GM21367 (cell line): ENCODE results near the gene BACH1.
"Not testable (repeated sequence)": the region's sequence is repeated elsewhere in the genome, so short reads cannot be mapped to it uniquely, and the experiment has no call there.

Source experiments
- ATAC-seq: cut with Tn5 transposase; IDR thresholded peaks from one replicate; pipeline ENCODE4 v1.9.1; 2021; ENCODE audit not compliant: unreplicated experiment

Gene BACH1

GRCh38 chr21:29342363-29342957, 43.7 kb downstream of the BACH1 start:
- ATAC-seq: no peak

DNA sequence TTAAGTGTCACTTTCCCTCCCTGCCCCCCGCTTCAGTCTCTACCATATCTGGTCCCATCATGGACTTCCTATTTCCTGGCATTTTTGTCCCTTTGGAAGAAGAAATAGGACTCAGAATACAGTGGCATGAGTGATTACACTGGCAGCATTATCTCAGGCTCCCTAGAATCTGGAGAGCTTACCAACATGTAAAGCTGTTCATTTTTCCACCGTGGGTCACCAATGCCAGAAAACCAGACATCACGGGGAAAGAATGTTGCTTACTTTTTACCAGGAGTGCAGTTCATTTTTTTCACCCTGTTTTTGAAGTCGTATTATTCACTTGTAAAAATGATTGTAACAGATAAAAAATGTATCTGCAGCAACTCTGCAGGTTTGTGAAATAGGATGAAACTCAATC, 44.8 kb downstream of the BACH1 start:
- no peak for ATAC-seq

DNA sequence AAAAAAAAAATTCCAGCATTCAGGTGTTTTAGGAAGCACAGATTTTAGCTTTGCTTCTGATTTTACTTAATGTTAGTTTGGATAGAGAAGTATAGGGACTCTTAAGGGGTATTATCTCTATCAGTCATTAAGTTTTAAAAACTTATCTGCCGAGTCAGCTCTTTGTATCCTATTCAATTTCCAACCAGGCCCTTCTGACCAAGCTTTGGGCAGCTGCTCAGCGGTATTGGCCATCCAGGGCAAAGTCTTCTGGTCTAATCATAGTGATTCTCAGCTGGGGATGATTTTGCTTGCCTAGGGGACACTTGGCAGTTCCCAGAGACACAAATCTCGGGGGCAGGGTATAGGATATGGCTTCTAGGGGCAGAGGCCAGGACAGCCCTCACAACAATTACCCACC, 47.6 kb downstream of the BACH1 start:
- ATAC-seq: no peak

- ATAC-seq: no peak
These were observed 48.0 kb downstream of the BACH1 start for GRCh38 chr21:29346771-29347170.

GRCh38 chr21:29347274-29347681, 48.6 kb downstream of the BACH1 start:
- ATAC-seq: no peak

DNA sequence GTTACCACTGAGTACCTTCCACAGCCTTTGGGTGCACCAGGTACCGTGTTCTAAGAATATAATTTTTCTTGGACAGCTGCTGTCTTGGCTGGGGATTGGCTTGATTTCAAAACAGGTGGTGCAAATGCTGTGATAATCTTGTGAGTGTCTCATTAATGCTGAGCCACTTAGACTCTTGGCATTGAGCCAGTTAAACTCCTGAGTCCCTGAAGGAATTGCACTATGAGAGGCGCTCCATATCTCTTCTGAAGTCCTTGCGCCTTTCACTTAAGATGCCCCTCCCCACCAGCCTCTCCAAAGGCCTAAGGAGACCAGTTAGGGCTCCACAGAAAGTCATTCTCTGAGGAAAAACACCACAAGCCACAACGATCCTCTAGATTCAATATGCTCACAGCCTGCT, 51.0 kb downstream of the BACH1 start:
- ATAC-seq: no peak

GRCh38 chr21:29350246-29350779, 51.6 kb downstream of the BACH1 start:
- ATAC-seq: no peak

DNA sequence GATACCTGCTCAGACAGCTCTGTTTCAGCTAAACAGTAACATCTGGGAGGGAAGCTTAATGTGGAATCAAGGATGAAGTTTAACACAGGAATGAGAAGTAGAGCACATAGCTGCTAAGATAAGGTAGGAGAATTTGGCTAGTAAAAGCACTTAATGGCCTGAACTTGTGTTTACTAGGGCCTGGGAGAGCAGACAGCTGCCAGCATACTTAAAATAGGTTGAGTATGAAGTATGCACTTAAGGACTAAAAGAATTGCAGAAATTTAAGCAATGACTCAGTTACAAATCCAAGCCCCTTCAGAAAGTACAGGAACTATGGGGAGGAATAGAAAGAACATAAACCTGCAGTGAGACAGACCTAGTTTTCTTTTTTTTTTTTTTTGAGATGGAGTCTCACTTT, 53.0 kb downstream of the BACH1 start:
- ATAC-seq: no peak

GRCh38 chr21:29355043-29355710, 56.5 kb downstream of the BACH1 start:
- ATAC-seq: not testable (repeated sequence)

DNA sequence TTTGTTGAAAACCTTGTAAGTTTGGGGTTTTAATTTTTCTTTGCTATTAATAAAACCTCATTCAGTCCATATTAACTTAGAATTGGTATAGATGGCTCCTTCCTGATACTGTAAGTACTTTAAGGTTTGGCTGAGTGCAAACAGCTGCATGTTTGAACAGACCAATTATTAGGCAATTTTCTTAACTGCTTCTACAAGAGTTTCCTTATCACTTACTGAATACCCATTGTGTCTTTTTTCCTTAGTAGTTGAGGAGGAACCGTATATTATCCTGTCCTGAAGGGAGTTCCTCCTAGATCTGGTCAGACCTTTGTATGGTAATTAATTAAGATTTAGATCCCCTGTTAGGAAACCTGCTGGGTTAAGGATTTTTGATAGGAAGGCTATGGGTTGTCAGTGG, 57.6 kb downstream of the BACH1 start:
- not testable (repeated sequence) for ATAC-seq

GRCh38 chr21:29356810-29357209, 58.1 kb downstream of the BACH1 start:
- not testable (repeated sequence) for ATAC-seq

GRCh38 chr21:29359718-29360117, 61.0 kb downstream of the BACH1 start:
- no peak for ATAC-seq

DNA sequence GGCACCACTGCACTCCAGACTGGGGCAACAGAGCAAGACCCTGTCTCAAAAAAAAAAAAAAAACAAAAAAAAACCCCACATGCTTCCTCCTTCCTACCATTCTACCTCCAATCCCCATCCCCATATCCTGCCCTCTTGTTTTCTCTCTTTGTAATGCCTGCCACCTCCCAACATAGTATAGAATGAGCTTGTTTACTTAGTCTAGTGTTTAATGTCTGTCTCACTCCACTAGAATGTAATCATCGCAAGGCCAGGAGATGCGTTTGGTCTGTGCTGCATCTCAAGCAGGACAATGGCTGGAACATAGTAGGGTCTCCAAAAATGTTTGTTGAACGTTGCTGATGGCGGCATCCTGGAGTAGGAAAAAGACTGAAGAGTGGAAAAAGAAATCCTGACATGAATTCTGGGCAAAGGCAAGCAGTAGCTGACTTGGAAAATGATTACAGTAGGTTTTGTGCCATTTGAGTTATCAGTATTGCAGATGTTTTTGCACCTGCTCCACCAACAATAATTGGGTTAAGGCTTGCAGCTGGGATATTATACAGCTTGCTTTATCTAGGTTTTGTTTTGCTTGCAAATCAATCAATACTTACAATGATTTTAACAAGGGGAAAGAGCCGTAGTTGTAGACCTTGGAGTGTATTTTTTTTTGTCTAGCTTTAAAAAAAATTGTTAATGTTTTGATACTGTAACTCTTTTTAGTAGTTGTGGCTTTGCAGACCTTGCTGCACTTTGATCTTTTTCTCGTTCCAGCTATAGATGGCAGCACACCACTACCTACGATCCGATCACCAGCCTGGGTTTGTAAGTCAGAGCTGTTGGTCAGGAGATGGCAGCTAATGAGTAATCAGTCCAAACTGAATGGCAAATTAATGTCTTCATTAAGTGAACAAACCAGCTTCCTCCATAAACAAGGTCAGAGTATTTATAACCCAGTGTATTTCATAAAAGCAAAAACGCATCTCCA, 62.4 kb downstream of the BACH1 start:
- no peak for ATAC-seq

- ATAC-seq: no peak
These were observed 64.0 kb downstream of the BACH1 start for GRCh38 chr21:29362758-29363157.

DNA sequence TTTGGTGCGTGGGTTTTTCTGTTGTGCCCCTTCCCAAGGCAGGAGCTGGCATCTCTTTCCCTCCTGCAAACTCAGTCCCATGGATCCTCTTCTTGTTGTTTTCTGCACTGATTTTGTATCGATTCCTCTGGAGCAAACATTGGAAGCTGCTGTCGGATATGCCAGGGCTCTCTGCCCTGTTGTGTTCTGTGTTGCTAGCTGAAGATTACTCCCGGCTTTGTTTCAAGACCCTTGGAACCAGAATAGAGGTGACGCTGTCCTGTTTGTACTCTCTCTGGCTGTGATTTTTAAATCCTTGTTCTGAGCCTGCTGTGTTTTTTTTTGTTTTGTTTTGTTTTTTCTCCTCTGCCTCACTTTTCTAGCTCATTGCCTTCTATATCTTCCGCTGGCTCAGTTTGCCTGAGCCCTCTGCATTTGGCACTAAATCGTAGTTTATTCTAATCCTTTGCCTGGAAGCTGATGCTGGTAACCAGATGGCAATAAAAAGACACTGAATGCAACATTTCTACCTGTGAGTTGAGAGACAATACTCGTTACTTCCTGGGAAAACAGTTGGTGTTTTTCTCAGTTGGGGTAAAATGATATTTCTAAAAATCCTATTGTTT, 67.0 kb downstream of the BACH1 start:
- no peak for ATAC-seq

DNA sequence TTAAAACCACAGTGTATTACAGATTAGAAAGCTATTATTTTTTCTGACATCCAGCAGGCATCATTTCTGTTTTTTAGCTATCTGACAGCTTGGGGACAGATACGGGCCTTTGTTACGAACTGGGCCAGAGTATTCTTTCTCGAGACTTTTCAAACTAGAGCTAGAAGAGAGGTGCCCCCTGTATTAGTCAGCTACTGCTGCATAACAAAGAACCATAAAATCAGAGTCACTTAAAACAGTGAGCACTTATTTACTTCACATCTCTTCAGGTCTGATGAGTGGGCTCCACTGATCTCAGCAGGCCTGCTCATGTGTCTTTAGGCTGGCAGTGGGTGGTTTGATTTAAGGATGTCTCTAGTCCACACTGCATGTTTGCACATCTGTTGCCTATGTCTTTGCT, 67.8 kb downstream of the BACH1 start:
- no peak for ATAC-seq

- ATAC-seq: no peak
These were observed 68.6 kb downstream of the BACH1 start for GRCh38 chr21:29367335-29367734.

- no peak for ATAC-seq
These were observed 70.2 kb downstream of the BACH1 start for GRCh38 chr21:29368906-29369305.

DNA sequence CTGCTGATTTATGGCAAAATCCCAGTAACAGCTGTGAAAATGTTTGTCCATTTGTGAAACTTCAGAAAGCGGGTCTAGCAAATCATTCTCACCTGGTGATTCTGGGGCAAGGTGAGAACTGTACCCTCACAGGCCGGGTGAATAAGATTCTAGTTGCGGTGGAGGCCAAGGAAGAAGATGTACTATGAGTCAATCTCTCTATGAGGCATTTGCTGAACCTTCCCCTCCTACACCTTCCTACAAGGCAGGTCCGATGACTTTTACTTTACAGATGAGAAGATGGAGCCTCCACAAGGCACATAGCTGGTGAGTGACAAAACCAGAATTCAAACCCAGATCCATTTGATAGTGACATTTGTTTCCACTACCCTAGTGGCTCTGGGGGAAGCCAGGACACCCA, 72.7 kb downstream of the BACH1 start:
- ATAC-seq: no peak

DNA sequence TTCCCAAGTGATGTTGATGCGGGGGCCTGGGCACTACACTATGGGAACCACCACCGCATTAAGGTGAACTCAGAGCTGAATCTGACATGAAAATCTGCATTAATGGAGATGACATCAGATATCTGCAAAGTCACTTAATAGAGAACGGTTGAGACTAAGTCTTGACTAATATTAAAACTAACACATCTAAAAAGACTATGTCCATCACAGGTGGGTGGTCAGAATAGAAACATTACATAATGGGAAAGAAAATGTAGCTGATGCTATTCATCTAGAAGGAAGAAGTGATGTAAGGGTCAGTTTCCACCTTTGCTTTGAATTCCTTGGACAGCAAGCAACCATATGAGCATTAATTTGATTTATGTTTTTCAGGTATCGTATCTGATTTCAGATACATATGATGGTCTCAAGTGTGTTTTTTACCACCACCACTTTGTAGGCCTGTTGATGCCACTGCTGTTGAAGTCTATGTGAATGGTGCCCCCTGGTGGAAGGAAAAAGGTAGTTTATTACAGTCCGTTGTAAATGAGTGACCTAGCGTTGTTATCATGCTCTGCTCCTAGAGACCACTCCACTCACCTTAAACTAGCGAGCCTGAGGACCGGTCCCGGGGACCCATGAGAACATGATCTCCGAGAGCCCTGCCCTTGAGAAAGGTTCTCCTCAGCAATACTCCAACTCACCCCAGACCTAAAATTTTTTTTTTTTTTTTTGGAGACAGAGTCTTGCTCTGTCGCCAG, 73.5 kb downstream of the BACH1 start:
- ATAC-seq: peak; percentile 78
